Measurements from ENCODE around the gene PLEKHG5. TPM values are rescaled to one million over a fixed set of nuclear protein-coding genes. Genes with fewer than 3 reads are reported as not detected.
"Not testable (repeated sequence)": the region's sequence is repeated elsewhere in the genome, so short reads cannot be mapped to it uniquely, and the experiment has no call there.

PLEKHG5 gene
- polyA plus RNA-seq, 3 donors = 12.8 to 24.6 (median 18.4) TPM

- no peak for DNase-seq (ENCODE audit: extremely low read depth in 1 of 11, low read depth in 9 of 11, low spot score in 4 of 11)
Measured at GRCh38 chr1:6440198-6441126, 51.0 kb downstream of the PLEKHG5 start.

- no peak for DNase-seq (ENCODE audit: extremely low read depth in 1 of 11, low read depth in 9 of 11, low spot score in 4 of 11)
Measured at GRCh38 chr1:6438047-6438525, 53.4 kb downstream of the PLEKHG5 start.

- DNase-seq (ENCODE audit: extremely low read depth in 1 of 11, low read depth in 9 of 11, low spot score in 4 of 11) = not testable (repeated sequence)
Measured at GRCh38 chr1:6437012-6437700, 54.3 kb downstream of the PLEKHG5 start.

GRCh38 chr1:6436277-6436676 lies 55.2 kb downstream of the PLEKHG5 start:
- not testable (repeated sequence) for DNase-seq (ENCODE audit: extremely low read depth in 1 of 11, low read depth in 9 of 11, low spot score in 4 of 11)

- DNase-seq (ENCODE audit: extremely low read depth in 1 of 11, low read depth in 9 of 11, low spot score in 4 of 11) = no peak
Measured at GRCh38 chr1:6435547-6435946, 55.9 kb downstream of the PLEKHG5 start.

GRCh38 chr1:6435129-6435528 lies 56.3 kb downstream of the PLEKHG5 start:
- no peak for DNase-seq (ENCODE audit: extremely low read depth in 1 of 11, low read depth in 9 of 11, low spot score in 4 of 11)

GRCh38 chr1:6434186-6434585 lies 57.3 kb downstream of the PLEKHG5 start:
- no peak for DNase-seq (ENCODE audit: extremely low read depth in 1 of 11, low read depth in 9 of 11, low spot score in 4 of 11)

- not testable (repeated sequence) for DNase-seq (ENCODE audit: extremely low read depth in 1 of 11, low read depth in 9 of 11, low spot score in 4 of 11)
Measured at GRCh38 chr1:6431645-6432579, 59.6 kb downstream of the PLEKHG5 start.

GRCh38 chr1:6429660-6430411 lies 61.6 kb downstream of the PLEKHG5 start:
- DNase-seq (ENCODE audit: extremely low read depth in 1 of 11, low read depth in 9 of 11, low spot score in 4 of 11) = not testable (repeated sequence)

- not testable (repeated sequence) for DNase-seq (ENCODE audit: extremely low read depth in 1 of 11, low read depth in 9 of 11, low spot score in 4 of 11)
Measured at GRCh38 chr1:6428453-6428852, 63.0 kb downstream of the PLEKHG5 start.

- no peak for DNase-seq (ENCODE audit: extremely low read depth in 1 of 11, low read depth in 9 of 11, low spot score in 4 of 11)
Measured at GRCh38 chr1:6427441-6428390, 63.8 kb downstream of the PLEKHG5 start.

GRCh38 chr1:6426972-6427350 lies 64.5 kb downstream of the PLEKHG5 start:
- no peak for DNase-seq (ENCODE audit: extremely low read depth in 1 of 11, low read depth in 9 of 11, low spot score in 4 of 11)

GRCh38 chr1:6426277-6426971 lies 65.0 kb downstream of the PLEKHG5 start:
- DNase-seq (ENCODE audit: extremely low read depth in 1 of 11, low read depth in 9 of 11, low spot score in 4 of 11) = no peak

GRCh38 chr1:6425658-6426057 lies 65.8 kb downstream of the PLEKHG5 start:
- DNase-seq (ENCODE audit: extremely low read depth in 1 of 11, low read depth in 9 of 11, low spot score in 4 of 11) = no peak

GRCh38 chr1:6424619-6425593 lies 66.6 kb downstream of the PLEKHG5 start, which contains the start of gene ESPN:
Gene ESPN (plus strand): TSS chr1:6424776. CDS start chr1:6424956, 180 bp downstream.
- DNase-seq (ENCODE audit: extremely low read depth in 1 of 11, low read depth in 9 of 11, low spot score in 4 of 11) = no peak

Data from renal cortex interstitium (tissue), 11 donors.